ENCODE data around the gene ZRANB2. TPM values are rescaled to one million over a fixed set of nuclear protein-coding genes. Genes with fewer than 3 reads are reported as not detected.

Gene ZRANB2
- total and polyA plus RNA-seq, 2 of the 4 experiments (the other 2 are of a cell fraction), result 23.7 to 67.2 TPM

DNA sequence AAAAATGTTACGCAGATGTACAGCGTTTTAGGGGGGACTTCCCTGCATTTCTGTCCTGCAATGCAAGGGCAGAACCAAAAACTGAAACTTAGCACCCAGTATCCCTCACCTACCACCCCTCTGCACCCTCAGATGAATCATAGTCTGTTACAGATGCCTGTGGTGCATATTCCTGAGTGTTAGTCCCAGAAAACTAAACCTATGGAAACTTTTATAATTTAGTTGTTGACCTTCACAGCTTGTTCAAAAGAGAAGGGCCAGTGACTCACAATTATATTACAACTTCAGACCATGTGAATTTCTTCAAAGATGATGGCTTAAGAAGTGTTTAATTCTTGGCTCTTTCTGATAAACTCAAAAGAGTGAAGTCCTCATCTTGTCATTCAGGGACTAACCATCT is 39.0 kb downstream of the ZRANB2 start:
- no peak overlapping the region for H3K4me3 ChIP-seq (ENCODE audit: insufficient read depth, low read depth, low read length)
- H3K9me1 ChIP-seq (ENCODE audit: insufficient read depth, low read length), result no peaks in the 10 kb centered on the region
- H2AK9ac ChIP-seq (replicated peaks; ENCODE audit: low read depth, low read length, poor library complexity), result no peak overlapping the region
- no peak overlapping the region for H3K56ac ChIP-seq (ENCODE audit: extremely low read depth, insufficient read depth, low read length)
- no peak overlapping the region for H3K4ac ChIP-seq (ENCODE audit: low read depth, low read length)
- no peak for DNase-seq
- no peak overlapping the region for H2AFZ ChIP-seq (replicated peaks; ENCODE audit: low read length, poor library complexity)
- H4K5ac ChIP-seq (ENCODE audit: low read depth, low read length), result no peak overlapping the region
- no peak for ATAC-seq (ENCODE audit: low read depth)
- no peaks in the 10 kb centered on the region; the same call in 1 of the 2 replicates for H3K9me3 ChIP-seq (ENCODE audit: control insufficient read depth, insufficient read depth, low read length)
- H3K9ac ChIP-seq (ENCODE audit: low read depth, low read length), result no peak overlapping the region
- H2BK20ac ChIP-seq (ENCODE audit: low read depth, low read length), result no peak overlapping the region
- ChIA-PET CTCF (no interaction called here), POLR2A (ENCODE audit: unreplicated experiment) (no interaction called here)
- no peak overlapping the region for H2BK5ac ChIP-seq (ENCODE audit: low read depth, low read length, poor library complexity, severe bottlenecking)
- dilution Hi-C loops (cut with HindIII; ENCODE audit: low sequenced_read_pairs, unreplicated experiment), result no loop called here
- intact Hi-C loops (cut with micrococcal nuclease), result no loop called here
- H3K27me3 ChIP-seq (ENCODE audit: control insufficient read depth, insufficient read depth, low read length), result peaks cover 17% of the 10 kb centered on the region
- no CpG with 5 or more reads among the region's 2 CpGs for WGBS, 2 experiments (ENCODE audit: extremely low coverage in 2 of 2, insufficient read length in 1 of 2)
- H2BK15ac ChIP-seq (ENCODE audit: low read depth, low read length), result no peak overlapping the region
- no peaks in the 10 kb centered on the region for H3K36me3 ChIP-seq (ENCODE audit: control insufficient read depth, insufficient read depth, low read length)
- TF ChIP-seq NFE2L2 (IDR thresholded peaks at IDR 0.05; ENCODE audit: low read depth, low read length), result no peak
- TF ChIP-seq CTCF (conservative IDR thresholded peaks at IDR 0.05; ENCODE audit: low read depth, low read length), result no peak
- TF ChIP-seq MAZ (IDR thresholded peaks at IDR 0.05; ENCODE audit: borderline replicate concordance, low read depth, low read length), result no peak
- no TSS peak for BruUV-seq (replicated peaks)
- H3K27ac ChIP-seq (ENCODE audit: insufficient read depth, low read length), result no peak overlapping the region
- H4K8ac ChIP-seq (ENCODE audit: low read depth in 2 of 2, low read length in 2 of 2), result no peak overlapping the region
- no peak overlapping the region for H2AK5ac ChIP-seq (ENCODE audit: low read depth, low read length)
- no peak overlapping the region for H3K18ac ChIP-seq (ENCODE audit: low read depth, low read length)
- H3K4me1 ChIP-seq (ENCODE audit: control insufficient read depth, insufficient read depth, low read length), result no peaks in the 10 kb centered on the region; the same call in 1 of the 2 replicates
- no peaks in the 10 kb centered on the region for H4K20me1 ChIP-seq (ENCODE audit: insufficient read depth, low read length)
- H3K4me2 ChIP-seq (ENCODE audit: low read depth, low read length), result no peak overlapping the region
- H3K79me1 ChIP-seq (ENCODE audit: low read depth in 1 of 2, low read length in 2 of 2), result no peaks in the 10 kb centered on the region
- H3K14ac ChIP-seq (replicated peaks; ENCODE audit: low read depth, low read length), result no peak overlapping the region
- in situ Hi-C loops (cut with MboI; ENCODE audit: low sequenced_read_pairs), result no loop called here
- H2BK120ac ChIP-seq (ENCODE audit: low read depth, low read length), result no peak overlapping the region
- H4K91ac ChIP-seq (ENCODE audit: insufficient read depth, low read depth, low read length), result no peak overlapping the region
- no peak overlapping the region for H3K23ac ChIP-seq (ENCODE audit: low read depth, low read length)
